H1 (cell line): ENCODE measurements around the gene TNS2. TPM values are rescaled to one million over a fixed set of nuclear protein-coding genes. Genes with fewer than 3 reads are reported as not detected.

Experiments
- CTCF ChIA-PET: fragments of 300-600 bp; sonication (Branson Sonifier 250); formaldehyde crosslinking; loops from one replicate; lab custom pipeline; 2021; ENCODE audit not compliant: partially characterized antibody; lab: Charles Lee
- POLR2A ChIA-PET: fragments of 300-600 bp; sonication (Branson Sonifier 250); formaldehyde crosslinking; loops from one replicate; lab custom pipeline; 2021; ENCODE audit warnings: inconsistent platforms; ENCODE audit not compliant: partially characterized antibody; lab: Charles Lee
- DNase-seq, 2 experiments: peaks; one replicate each; pipeline versions ENCODE4 v3.0.0 to v3.0.0-alpha.2; 2010 to 2022; ENCODE audit warnings: low spot score in 2 of 2, low read depth in 1 of 2, mixed read lengths in 1 of 2
- FAIRE-seq: peaks from 2 replicates; lab custom pipeline; 2011; peaks lifted over from hg19 to GRCh38; lab: Jason Lieb, UNC
- H2AFZ ChIP-seq: 2 replicates; pipeline ENCODE4 v1.8.1; 2012; ENCODE audit warnings: low read length, inconsistent platforms
- H2AK5ac ChIP-seq: 2 replicates; pipeline ENCODE4 v1.6.1; 2013; ENCODE audit warnings: low read depth, low read length
- H2BK120ac ChIP-seq: replicated peaks from 2 replicates; pipeline ENCODE3; 2013; ENCODE audit warnings: low read depth, low read length, inconsistent platforms
- H2BK12ac ChIP-seq: 2 replicates; pipeline ENCODE4 v1.6.1; 2013; ENCODE audit warnings: low read depth, low read length
- H2BK15ac ChIP-seq: 2 replicates; pipeline ENCODE4 v1.6.1; 2013; ENCODE audit warnings: low read length
- H2BK20ac ChIP-seq: 2 replicates; pipeline ENCODE4 v1.6.1; 2013; ENCODE audit warnings: low read length
- H2BK5ac ChIP-seq: 2 replicates; pipeline ENCODE4 v1.6.1; 2013; ENCODE audit warnings: low read depth, low read length
- H3K14ac ChIP-seq: 2 replicates; pipeline ENCODE4 v1.6.1; 2013; ENCODE audit warnings: inconsistent platforms; ENCODE audit not compliant: insufficient read length
- H3K18ac ChIP-seq: 2 replicates; pipeline ENCODE4 v1.6.1; 2013; ENCODE audit warnings: low read length; ENCODE audit errors: extremely low read depth
- H3K23ac ChIP-seq: 2 replicates; pipeline ENCODE4 v1.6.1; 2013; ENCODE audit warnings: inconsistent platforms; ENCODE audit not compliant: insufficient read length
- H3K23me2 ChIP-seq: 2 replicates; pipeline ENCODE4 v1.6.1; 2013; ENCODE audit warnings: low read depth, low read length
- H3K27ac ChIP-seq: 2 replicates; pipeline ENCODE4 v1.6.1; 2011; ENCODE audit warnings: low read depth, low read length, inconsistent platforms
- H3K27me3 ChIP-seq, 4 experiments: replicated peaks in 1 of 4; 1 replicate in 1 of 4; 2 replicates in 3 of 4; pipeline versions ENCODE4 v1.6.1 to v1.8.1; 2011 to 2013; ENCODE audit warnings: low read length in 3 of 4, mild to moderate bottlenecking in 3 of 4, inconsistent platforms in 2 of 4, mixed read lengths in 2 of 4, moderate library complexity in 1 of 4; ENCODE audit not compliant: control insufficient read depth in 3 of 4, insufficient read depth in 3 of 4; ENCODE audit errors: extremely low read depth in 1 of 4
- H3K36me3 ChIP-seq, 4 experiments: 2 replicates each; pipeline versions ENCODE4 v1.6.1 to v1.8.1; 2011 to 2013; ENCODE audit warnings: mild to moderate bottlenecking in 4 of 4, low read length in 3 of 4, moderate library complexity in 2 of 4, control low read depth in 1 of 4, inconsistent platforms in 1 of 4; ENCODE audit not compliant: insufficient read depth in 4 of 4, control insufficient read depth in 2 of 4
- H3K4ac ChIP-seq: replicated peaks from 2 replicates; pipeline ENCODE3; 2013; ENCODE audit warnings: low read length, low read depth, mixed read lengths, inconsistent platforms; ENCODE audit not compliant: insufficient read length
- H3K4me1 ChIP-seq, 4 experiments: replicated peaks in 1 of 4; 1 replicate in 1 of 4; 2 replicates in 3 of 4; pipeline versions ENCODE4 v1.6.1 to v1.8.1; 2011 to 2013; ENCODE audit warnings: low read length in 3 of 4, inconsistent platforms in 2 of 4, mixed read lengths in 1 of 4; ENCODE audit not compliant: insufficient read depth in 4 of 4, control insufficient read depth in 3 of 4
- H3K4me2 ChIP-seq, 2 experiments: 2 replicates each; pipeline versions ENCODE4 v1.6.1 to v1.8.1; 2011 to 2013; ENCODE audit warnings: low read depth in 2 of 2, low read length in 2 of 2, control low read depth in 1 of 2, inconsistent platforms in 1 of 2, mild to moderate bottlenecking in 1 of 2; ENCODE audit not compliant: insufficient read depth in 1 of 2
- H3K4me3 ChIP-seq, 4 experiments: fragments of 200-600, 300-600 bp in 1 of 4; sonication (generic), shearing (Covaris generic), sonication (Bioruptor Twin) in 1 of 4; 2 replicates each; pipeline versions ENCODE4 v1.5.1 to v1.8.1; 2011 to 2016; ENCODE audit warnings: low read length in 4 of 4, low read depth in 3 of 4, control low read depth in 2 of 4, inconsistent platforms in 2 of 4, mild to moderate bottlenecking in 2 of 4, mixed read lengths in 1 of 4, moderate library complexity in 1 of 4; ENCODE audit not compliant: insufficient read depth in 2 of 4; ENCODE audit errors: extremely low read depth in 1 of 4
- H3K56ac ChIP-seq: replicated peaks from 2 replicates; pipeline ENCODE3; 2013; ENCODE audit warnings: low read depth, mild to moderate bottlenecking, mixed read lengths, low read length, inconsistent platforms; ENCODE audit not compliant: insufficient read length
- H3K79me1 ChIP-seq: 2 replicates; pipeline ENCODE4 v1.6.1; 2013; ENCODE audit warnings: low read depth, low read length, control low read depth
- H3K79me2 ChIP-seq, 2 experiments: 2 replicates each; pipeline versions ENCODE4 v1.6.1 to v1.8.1; 2012 to 2013; ENCODE audit warnings: low read length in 2 of 2, mild to moderate bottlenecking in 2 of 2, inconsistent platforms in 1 of 2; ENCODE audit not compliant: insufficient read depth in 2 of 2, control insufficient read depth in 1 of 2
- H3K9ac ChIP-seq, 4 experiments: replicated peaks in 1 of 4; 1 replicate in 1 of 4; 2 replicates in 3 of 4; pipeline versions ENCODE4 v1.6.1 to v1.8.1; 2011 to 2013; ENCODE audit warnings: low read depth in 3 of 4, low read length in 3 of 4, control low read depth in 2 of 4, mild to moderate bottlenecking in 2 of 4, moderate library complexity in 2 of 4, inconsistent platforms in 1 of 4; ENCODE audit errors: extremely low read depth in 1 of 4
- H3K9me3 ChIP-seq, 2 experiments: 2 replicates each; pipeline versions ENCODE4 v1.6.1 to v1.8.1; 2012 to 2013; ENCODE audit warnings: mild to moderate bottlenecking in 2 of 2, moderate library complexity in 2 of 2, control low read depth in 1 of 2, inconsistent platforms in 1 of 2, low read depth in 1 of 2, low read length in 1 of 2, mixed read lengths in 1 of 2; ENCODE audit not compliant: insufficient read depth in 2 of 2
- H4K20me1 ChIP-seq, 2 experiments: replicated peaks in 1 of 2; 2 replicates each; pipeline versions ENCODE3 to v1.8.1; 2011 to 2013; ENCODE audit warnings: inconsistent platforms in 2 of 2, low read length in 2 of 2, mild to moderate bottlenecking in 1 of 2; ENCODE audit not compliant: insufficient read depth in 2 of 2, control insufficient read depth in 1 of 2
- H4K5ac ChIP-seq: 2 replicates; pipeline ENCODE4 v1.6.1; 2013; ENCODE audit warnings: low read length, low read depth, mixed read lengths, inconsistent platforms; ENCODE audit not compliant: insufficient read length
- H4K8ac ChIP-seq: 2 replicates; pipeline ENCODE4 v1.8.0; 2013; ENCODE audit warnings: mild to moderate bottlenecking, moderate library complexity, low read length, inconsistent platforms; ENCODE audit not compliant: insufficient read depth; ENCODE audit errors: extremely low read depth
- H4K91ac ChIP-seq: replicated peaks from 2 replicates; pipeline ENCODE3; 2013; ENCODE audit warnings: low read length, mixed read lengths, inconsistent platforms; ENCODE audit not compliant: insufficient read length
- ATF2 ChIP-seq: IDR thresholded peaks from 2 replicates; pipeline ENCODE4 v1.6.1; 2012; ENCODE audit warnings: low read length, inconsistent platforms
- GABPA ChIP-seq: IDR thresholded peaks from 2 replicates; pipeline ENCODE4 v1.6.1; 2011; ENCODE audit warnings: mild to moderate bottlenecking, low read length, moderate library complexity, borderline replicate concordance; ENCODE audit not compliant: insufficient read depth
- GTF2F1 ChIP-seq: IDR thresholded peaks from 2 replicates; pipeline ENCODE4 v1.6.1; 2012; ENCODE audit warnings: low read depth, low read length, improper control_type of control experiment, borderline replicate concordance
- KDM5A ChIP-seq: fragments of 200-600 bp; IDR thresholded peaks from 2 replicates; pipeline ENCODE4 v1.7.1; 2012; ENCODE audit warnings: mild to moderate bottlenecking, low read length, inconsistent platforms, mixed read lengths
- NRF1 ChIP-seq: IDR thresholded peaks from 2 replicates; pipeline ENCODE4 v1.6.1; 2011; ENCODE audit warnings: mild to moderate bottlenecking, low read depth, low read length, improper control_type of control experiment
- POU5F1 ChIP-seq: IDR thresholded peaks from 2 replicates; pipeline ENCODE4 v1.6.1; 2011; ENCODE audit warnings: low read depth, mild to moderate bottlenecking, low read length, moderate library complexity
- RXRA ChIP-seq: IDR thresholded peaks from 2 replicates; pipeline ENCODE4 v1.6.1; 2011; ENCODE audit warnings: low read depth, mild to moderate bottlenecking, low read length, moderate library complexity; ENCODE audit not compliant: insufficient read depth
- TAF1 ChIP-seq: IDR thresholded peaks from 2 replicates; pipeline ENCODE4 v1.6.1; 2011; ENCODE audit warnings: mild to moderate bottlenecking, low read depth, low read length
- whole genome bisulfite sequencing, 2 experiments: shearing (Covaris generic) in 1 of 2; methylation state at CpG; one replicate each; pipeline versions ENCODE4 v1.1.6 to v1.1.7; 2013 to 2015; ENCODE audit warnings: low lambda C conversion rate in 2 of 2, mixed read lengths in 2 of 2, inconsistent platforms in 1 of 2, low coverage in 1 of 2, missing lambda C conversion rate in 1 of 2; ENCODE audit not compliant: insufficient replicate concordance in 2 of 2, insufficient coverage in 1 of 2, insufficient read length in 1 of 2; ENCODE audit errors: extremely low coverage in 1 of 2, missing lambda C conversion rate in 1 of 2; 5-methylcytosine and 5-hydroxymethylcytosine counted together
- polyA plus RNA-seq, 7 experiments: library from polyadenylated mRNA; depleted of rRNA in 3 of 7; stranded (reverse) in 5 of 7; unstranded in 2 of 7; fragments of >200 nt in 5 of 7; fragments of 200-250 nt in 2 of 7; gene quantifications; 1 replicate in 5 of 7; 2 replicates in 1 of 7; 4 replicates in 1 of 7; pipeline versions ENCODE4 v1.2.1 to v1.2.3, GENCODE V29; 2011 to 2013; ENCODE audit warnings: missing spikeins in 2 of 7, mixed read lengths in 2 of 7
- total RNA-seq: library from RNA; stranded (reverse); fragmentation: NEBNext Ultra II Directional; extraction: Animal tissue kit (Norgen Biotek cat#: 25700); gene quantifications from 2 replicates; pipeline ENCODE4 v1.2.1, GENCODE V29; 2021
- TF ChIP-seq, protein P1 (sequence below): IDR thresholded peaks from 2 replicates; pipeline ENCODE4 v1.6.1; 2012; ENCODE audit warnings: inconsistent platforms

The TNS2 gene
- total and polyA plus RNA-seq, 2 of the 8 experiments (the other 6 are each of a cell fraction or from before 2014, with no cell fraction given), result 2.8 to 4.7 TPM

- H3K4me2 ChIP-seq, result no peak overlapping the region
- POLR2A ChIA-PET, result interaction anchor here (1.3 to 5.9 kb wide), 3 partner anchors 9 to 15 kb away, joined by 4 to 26 read pairs (median 5); partner anchors contain the start of gene TNS2
- H3K18ac ChIP-seq, result no peak overlapping the region
- no peak overlapping the region for H3K23ac ChIP-seq
- no peaks in the 10 kb centered on the region for H4K20me1 ChIP-seq
- H2BK120ac ChIP-seq, result no peak overlapping the region
- no peak overlapping the region for H4K5ac ChIP-seq
- CTCF ChIA-PET, result interaction anchor here (0.7 to 22.4 kb wide), 6 partner anchors 10 to 130 kb away, joined by 3 to 531 read pairs (median 23); partner anchors contain the start of genes IGFBP6, SOAT2 and TNS2
- DNase-seq (no peak), FAIRE-seq (no peak)
- no peak overlapping the region for H2BK20ac ChIP-seq
- no peak for TF ChIP-seq NRF1
- TF ChIP-seq, protein P1, sequence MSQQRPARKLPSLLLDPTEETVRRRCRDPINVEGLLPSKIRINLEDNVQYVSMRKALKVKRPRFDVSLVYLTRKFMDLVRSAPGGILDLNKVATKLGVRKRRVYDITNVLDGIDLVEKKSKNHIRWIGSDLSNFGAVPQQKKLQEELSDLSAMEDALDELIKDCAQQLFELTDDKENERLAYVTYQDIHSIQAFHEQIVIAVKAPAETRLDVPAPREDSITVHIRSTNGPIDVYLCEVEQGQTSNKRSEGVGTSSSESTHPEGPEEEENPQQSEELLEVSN, result no peak
- TF ChIP-seq KDM5A, result no peak
- no peak for TF ChIP-seq ATF2
- TF ChIP-seq POU5F1, result no peak
- no peak for TF ChIP-seq GABPA
- no peak for TF ChIP-seq GTF2F1
- no peak for TF ChIP-seq RXRA
- TF ChIP-seq TAF1, result no peak
- H3K4me1 ChIP-seq, result peaks cover 0 to 7% (median 0%) of the 10 kb centered on the region in 4 experiments; a peak in 1 of 7 replicates
- H2BK5ac ChIP-seq, result no peak overlapping the region
- no peak overlapping the region for H4K8ac ChIP-seq
- H4K91ac ChIP-seq, result no peak overlapping the region
- H3K36me3 ChIP-seq, result no peaks in the 10 kb centered on the region
- no peak overlapping the region for H3K56ac ChIP-seq
- no peaks in the 10 kb centered on the region for H3K9me3 ChIP-seq
- no peak overlapping the region for H3K14ac ChIP-seq
- no peak overlapping the region for H3K4me3 ChIP-seq
- peaks cover 0 to 12% (median 4%) of the 10 kb centered on the region in 4 experiments; a peak in 4 of 7 replicates for H3K27me3 ChIP-seq
- H3K79me1 ChIP-seq, result no peaks in the 10 kb centered on the region
- no peak overlapping the region for H2BK12ac ChIP-seq
- WGBS, 2 experiments, result 84% methylated on average over 27 of the region's 35 CpGs; no CpG with 5 or more reads in 1 of the 2 experiments
- no peak overlapping the region for H3K9ac ChIP-seq
- H3K79me2 ChIP-seq, result no peaks in the 10 kb centered on the region
- no peak overlapping the region for H2BK15ac ChIP-seq
- no peak overlapping the region for H2AFZ ChIP-seq
- no peak overlapping the region for H2AK5ac ChIP-seq
- peaks cover 4% of the 10 kb centered on the region for H3K23me2 ChIP-seq
- H3K27ac ChIP-seq, result no peak overlapping the region
- no peak overlapping the region for H3K4ac ChIP-seq
Measured at GRCh38 chr12:53058674-53059433, 9.0 kb downstream of the TNS2 start.
